NCI-H446 treated with DMSO at 0.1 percent for 48 hours (cell line): ENCODE data around the gene HECTD4.

Experiments
- DNase-seq: peaks from one replicate; lab custom pipeline; 2025; lab: John Stamatoyannopoulos, UW

HECTD4 gene

DNA sequence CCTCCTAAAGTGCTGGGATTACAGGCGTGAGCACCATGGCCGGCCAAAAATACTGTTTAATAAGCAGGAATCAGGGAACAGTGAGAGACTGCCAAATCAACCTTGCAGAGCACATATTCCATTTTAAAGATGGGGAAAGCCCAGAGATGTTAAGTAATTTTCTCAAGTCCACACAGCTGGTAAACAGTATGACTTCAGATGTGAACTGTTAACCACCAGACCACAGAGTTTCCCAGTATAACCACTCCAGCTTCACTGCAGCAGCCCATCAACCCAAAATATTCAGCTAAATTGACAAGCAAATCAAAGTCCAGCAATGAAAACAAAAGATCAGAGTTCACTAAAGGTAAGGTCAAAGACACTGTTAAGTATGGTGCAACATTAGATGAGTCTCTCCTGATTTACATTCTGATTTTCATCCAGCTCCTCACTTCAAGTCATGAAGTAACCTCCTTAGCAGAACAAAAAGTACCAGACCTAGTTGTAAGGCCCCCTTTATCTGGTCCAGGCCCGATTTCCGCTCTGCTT lies 174.8 kb downstream of the HECTD4 start:
- no peak for DNase-seq

DNA sequence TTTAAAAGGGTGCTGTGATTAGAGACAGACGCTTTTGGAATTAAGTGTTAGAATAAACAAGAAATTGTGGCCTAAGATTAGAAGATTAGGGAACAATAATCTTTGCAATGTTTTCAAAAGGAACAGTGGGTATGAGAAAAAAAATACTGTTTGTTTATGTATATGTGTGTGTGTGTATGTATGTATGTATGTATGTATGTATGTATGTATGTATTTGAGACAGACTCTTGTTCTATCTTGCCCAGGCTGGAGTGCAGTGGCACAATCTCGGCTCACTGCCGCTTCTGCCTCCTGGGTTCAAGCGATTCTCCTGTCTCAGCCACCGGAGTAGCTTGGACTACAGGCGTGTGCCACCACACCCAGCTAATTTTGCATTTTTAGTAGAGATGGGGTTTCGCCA lies 175.3 kb downstream of the HECTD4 start:
- DNase-seq: no peak

GRCh38 chr12:112199136-112199535 lies 183.1 kb downstream of the HECTD4 start:
- DNase-seq: no peak

- no peak for DNase-seq
Observed at GRCh38 chr12:112198120-112198733, 184.0 kb downstream of the HECTD4 start.

- no peak for DNase-seq
Observed at GRCh38 chr12:112196196-112196875, 185.9 kb downstream of the HECTD4 start.

DNA sequence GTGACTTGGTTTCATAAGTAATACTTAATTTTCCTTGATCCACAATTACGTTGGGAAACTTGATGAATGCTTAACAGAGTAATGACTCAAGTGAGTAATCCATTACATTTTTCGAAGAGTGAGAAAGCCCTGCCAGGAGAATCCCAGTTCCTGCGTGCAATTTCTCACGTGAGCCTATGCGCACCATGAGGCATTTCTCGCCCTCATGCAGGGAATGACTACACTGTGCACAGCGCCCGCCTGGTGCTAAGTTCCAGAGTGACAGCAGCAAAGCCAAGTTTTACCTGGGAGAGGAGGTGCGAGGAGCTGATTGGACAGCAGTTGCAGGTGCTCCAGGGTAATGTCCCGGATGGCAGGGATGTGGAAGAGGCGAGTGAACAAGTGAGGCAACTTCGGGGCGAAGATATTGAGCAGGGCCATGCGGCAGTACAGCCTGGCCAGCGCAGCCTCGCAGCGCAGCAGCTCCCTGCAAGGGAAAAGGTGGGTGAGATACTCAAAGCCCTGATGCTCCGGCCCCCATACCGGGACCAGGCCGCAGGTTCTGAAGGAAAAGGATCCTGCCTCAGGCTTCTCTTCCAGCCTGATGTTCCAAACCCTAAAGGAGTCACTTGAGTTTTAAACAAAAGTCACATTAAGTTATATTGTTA lies 187.5 kb downstream of the HECTD4 start:
- DNase-seq: no peak

DNA sequence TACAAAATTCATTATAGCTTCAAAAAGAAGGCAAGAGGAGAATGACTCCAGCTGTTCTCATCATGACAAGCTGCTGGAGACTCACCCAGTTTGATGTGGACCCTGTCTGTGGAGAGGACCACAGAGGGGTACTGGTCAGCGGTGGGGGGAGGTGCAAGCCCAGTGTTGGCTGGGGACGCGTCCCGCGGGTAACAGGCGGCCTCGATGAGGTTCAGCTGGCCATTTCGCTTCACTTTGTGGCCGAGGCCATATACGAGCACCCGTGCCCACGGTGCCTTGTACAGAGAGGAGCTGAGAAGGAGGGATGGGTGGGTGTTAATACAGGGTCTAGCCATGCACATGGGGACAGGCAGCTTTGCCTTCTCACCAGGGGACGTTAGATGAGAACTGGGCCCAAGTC lies 189.8 kb downstream of the HECTD4 start:
- no peak for DNase-seq

- DNase-seq: no peak
Observed at GRCh38 chr12:112191840-112192321, 190.3 kb downstream of the HECTD4 start.

- no peak for DNase-seq
Observed at GRCh38 chr12:112191201-112191600, 191.0 kb downstream of the HECTD4 start.

- DNase-seq: no peak
Observed at GRCh38 chr12:112190231-112191025, 191.8 kb downstream of the HECTD4 start.

- no peak for DNase-seq
Observed at GRCh38 chr12:112188130-112188830, 194.0 kb downstream of the HECTD4 start.

DNA sequence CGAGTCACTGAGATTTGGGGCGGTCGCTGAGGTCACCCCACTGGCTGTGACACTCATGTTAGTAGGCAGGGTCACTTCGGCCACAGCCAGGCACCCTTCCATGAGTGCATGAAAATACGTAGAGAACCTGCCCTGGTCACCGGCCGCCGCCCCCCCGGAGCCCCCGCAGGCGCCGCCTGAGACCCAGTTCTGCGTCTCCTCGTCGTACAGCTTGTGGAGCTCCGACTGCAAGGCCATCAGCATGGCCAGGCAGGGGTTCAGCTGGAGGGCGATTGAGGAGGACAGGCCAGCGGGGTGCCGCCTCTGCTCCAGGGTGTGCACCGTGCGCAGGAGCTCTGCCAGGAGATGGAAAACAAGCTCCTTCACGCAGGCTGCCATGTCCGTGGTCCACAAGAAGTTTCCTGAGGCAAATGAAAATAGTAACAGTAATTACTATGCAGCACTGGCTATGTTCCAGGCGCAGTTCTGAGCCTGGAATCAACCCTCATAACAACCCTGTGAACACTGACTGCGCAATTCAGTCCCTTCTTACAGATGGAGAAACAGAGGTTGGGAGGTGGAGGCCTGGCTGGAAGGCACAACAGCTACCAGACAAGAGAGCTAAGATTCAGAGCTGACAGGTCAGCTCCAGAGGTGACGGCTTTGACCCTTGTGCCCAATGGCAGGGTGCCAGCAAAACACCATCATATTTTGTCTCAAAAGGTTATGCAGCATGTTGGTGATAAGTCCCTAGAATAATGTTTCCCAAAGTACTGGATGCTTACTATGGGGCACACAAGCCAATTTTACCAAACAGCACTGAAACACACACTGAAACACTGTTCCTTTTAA lies 196.9 kb downstream of the HECTD4 start:
- no peak for DNase-seq

DNA sequence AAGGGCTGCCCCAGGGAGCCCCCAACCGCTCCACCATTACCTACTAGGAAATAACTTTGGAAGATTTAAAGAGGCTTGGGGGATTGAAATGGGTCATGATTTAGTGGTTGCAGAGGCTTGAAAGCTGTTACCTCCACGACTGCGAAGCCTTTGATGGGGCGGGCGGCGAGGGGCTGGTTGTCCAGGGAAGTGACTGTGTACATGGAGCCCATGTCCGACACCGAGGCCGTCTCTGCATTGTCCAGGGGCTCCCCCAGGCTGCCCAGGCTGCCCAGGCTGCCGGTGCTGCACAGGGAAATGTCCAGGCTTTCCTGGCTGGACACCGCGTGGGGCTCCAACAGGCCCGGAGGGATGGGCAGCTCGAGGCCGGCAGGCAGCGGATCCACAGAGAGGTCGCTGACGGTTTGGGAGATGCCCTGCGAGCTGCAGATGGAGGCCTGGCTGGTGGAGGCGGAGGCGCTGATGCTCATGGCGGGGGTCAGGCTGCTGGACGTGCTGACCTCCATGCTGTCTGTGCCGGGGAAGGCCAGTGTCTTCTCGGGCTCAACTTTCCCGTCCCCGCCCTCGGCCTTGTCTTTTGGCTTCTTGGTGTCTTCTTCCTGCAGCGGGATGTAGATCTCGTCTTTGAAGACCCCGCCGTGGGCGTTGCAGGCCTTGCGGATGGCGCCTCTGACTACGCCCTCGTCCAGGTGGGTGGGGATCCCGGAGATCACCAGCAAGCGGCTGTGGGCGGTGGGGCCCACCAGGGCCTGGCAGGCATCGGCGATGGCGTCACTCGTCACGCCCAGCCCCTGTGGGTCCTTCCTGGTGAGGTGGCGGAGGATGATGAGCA lies 198.0 kb downstream of the HECTD4 start:
- DNase-seq: no peak

GRCh38 chr12:112183141-112184021 lies 198.8 kb downstream of the HECTD4 start:
- no peak for DNase-seq

DNA sequence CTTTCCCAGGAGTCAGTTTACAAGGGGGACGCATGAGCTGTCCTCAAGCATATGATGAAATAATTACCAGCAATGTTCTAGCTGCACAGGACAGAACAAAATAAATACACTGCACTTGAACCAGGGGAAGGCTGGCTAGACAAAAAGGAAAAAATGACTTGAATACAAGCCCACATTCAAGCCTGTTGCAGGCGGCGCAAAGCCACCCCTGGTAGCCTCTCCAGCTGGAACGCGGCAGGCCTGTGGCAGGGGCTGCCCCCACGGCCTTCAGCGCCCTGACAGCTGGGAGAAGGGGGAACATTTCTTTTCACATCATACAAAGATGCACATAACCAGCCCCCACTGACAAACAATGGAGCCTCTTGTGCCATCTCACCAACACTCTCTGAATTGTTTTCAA lies 199.7 kb downstream of the HECTD4 start:
- no peak for DNase-seq

DNA sequence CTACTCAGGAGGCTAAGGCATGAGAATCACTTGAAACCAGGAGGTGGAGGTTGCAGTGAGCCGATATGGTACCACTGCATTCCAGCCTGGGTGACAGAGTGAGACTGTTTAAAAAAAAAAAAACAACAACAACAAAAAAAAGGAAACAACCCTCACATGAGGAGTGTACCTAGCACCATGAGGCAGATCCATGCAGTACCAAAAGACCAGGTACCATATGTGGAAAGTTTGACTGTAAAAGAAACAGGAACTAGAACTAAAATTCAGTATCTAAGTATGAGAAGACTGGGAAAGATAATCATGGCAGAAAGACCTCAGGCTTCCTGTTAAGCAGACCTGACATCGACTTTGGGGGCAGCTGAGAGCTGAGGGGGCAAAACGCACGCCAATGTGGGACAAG lies 201.8 kb downstream of the HECTD4 start:
- no peak for DNase-seq

- peak; percentile 13 for DNase-seq
Observed at GRCh38 chr12:112179916-112180315, 202.3 kb downstream of the HECTD4 start.

DNA sequence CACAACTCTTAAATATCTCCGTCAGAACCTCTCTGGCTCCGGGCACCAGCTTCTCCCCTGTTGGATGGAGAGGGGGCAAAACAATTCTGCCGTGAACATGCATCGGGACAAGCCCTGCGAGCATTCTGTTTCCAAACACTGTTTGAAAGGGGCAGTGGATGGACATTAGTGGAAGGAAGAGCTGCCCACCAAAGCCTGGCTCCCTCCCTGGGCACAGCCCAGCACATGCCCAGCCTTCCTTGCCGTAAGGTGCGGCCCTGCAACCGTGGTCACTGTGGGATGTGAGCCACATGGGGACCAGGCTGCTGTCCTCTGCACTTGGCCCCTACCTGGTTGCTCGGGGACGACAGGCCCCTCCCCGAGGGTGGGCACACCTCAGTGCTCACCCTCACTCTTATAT lies 202.9 kb downstream of the HECTD4 start:
- DNase-seq: no peak

DNA sequence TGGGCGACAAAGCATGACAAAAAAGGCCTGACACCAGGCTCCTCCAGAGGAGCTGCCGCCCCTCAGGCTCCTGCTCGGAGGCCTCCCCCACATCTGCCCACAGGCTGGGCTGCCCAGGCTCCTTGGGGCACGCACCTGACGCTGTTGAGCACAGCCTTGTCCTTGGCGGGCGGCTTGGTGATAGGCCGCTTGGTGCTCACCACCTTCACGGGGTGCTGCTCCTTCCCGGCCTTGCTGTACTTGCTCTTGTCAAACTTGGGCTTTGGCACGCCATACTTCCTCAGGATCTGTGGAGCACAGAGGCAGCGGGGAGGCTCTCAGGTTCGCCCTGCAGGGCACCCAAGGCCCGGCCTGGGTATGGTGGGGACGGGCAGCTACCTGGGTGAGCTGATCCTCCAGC lies 203.4 kb downstream of the HECTD4 start:
- DNase-seq: no peak
